ENCODE data around the gene PRICKLE1. TPM values are rescaled to one million over a fixed set of nuclear protein-coding genes. Genes with fewer than 3 reads are reported as not detected.

Gene PRICKLE1
- total RNA-seq, 1 experiment from 2014 or later: 7.0 TPM

DNA sequence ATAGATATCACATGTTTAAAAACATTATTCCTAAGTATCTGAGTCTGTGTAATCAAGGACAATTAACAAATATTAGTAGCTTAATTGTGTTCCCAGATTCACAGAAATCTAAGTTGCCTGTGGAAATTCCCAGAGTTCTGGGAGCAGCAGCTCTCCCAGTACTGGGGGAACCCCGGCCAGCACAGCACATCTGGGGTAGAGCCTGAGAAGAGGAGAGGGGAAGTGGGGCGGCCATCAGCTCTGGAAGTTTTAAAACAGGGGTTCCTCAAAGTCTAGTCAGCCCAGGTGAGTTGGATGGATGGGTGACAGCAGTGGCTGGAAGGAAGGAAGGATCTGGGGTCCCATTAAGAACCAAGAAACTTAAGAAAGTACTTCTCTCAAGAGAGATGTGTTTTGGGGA lies 24.6 kb downstream of the PRICKLE1 start:
- no TSS peak for BruUV-seq (replicated peaks)
- Histone ChIP-seq H3K9me3 (ENCODE audit: insufficient read depth, low read depth) (no peaks in the 10 kb centered on the region), H3K27me3 (ENCODE audit: insufficient read depth, low read depth) (no peaks in the 10 kb centered on the region), H3K4me2 (no peak overlapping the region), H3K4me1 (replicated peaks; ENCODE audit: insufficient read depth) (peaks cover 7% of the 10 kb centered on the region), H2AFZ (no peak overlapping the region), H3K4me3 (no peak overlapping the region), H3K79me2 (ENCODE audit: low read depth) (no peaks in the 10 kb centered on the region), H4K20me1 (ENCODE audit: insufficient read depth) (no peaks in the 10 kb centered on the region), H3K9me2 (ENCODE audit: insufficient read depth) (no peaks in the 10 kb centered on the region), H3K27ac (no peak overlapping the region), H3F3A (ENCODE audit: insufficient read depth, low read depth) (peaks cover 7% of the 10 kb centered on the region), H3K36me3 (ENCODE audit: low read depth) (no peaks in the 10 kb centered on the region)
- ChIA-PET POLR2A (ENCODE audit: unreplicated experiment) (no interaction called here), CTCF (no interaction called here)
- TF ChIP-seq EZH2 (IDR thresholded peaks at IDR 0.05; ENCODE audit: low read depth): no peak
- TF ChIP-seq, protein P1, sequence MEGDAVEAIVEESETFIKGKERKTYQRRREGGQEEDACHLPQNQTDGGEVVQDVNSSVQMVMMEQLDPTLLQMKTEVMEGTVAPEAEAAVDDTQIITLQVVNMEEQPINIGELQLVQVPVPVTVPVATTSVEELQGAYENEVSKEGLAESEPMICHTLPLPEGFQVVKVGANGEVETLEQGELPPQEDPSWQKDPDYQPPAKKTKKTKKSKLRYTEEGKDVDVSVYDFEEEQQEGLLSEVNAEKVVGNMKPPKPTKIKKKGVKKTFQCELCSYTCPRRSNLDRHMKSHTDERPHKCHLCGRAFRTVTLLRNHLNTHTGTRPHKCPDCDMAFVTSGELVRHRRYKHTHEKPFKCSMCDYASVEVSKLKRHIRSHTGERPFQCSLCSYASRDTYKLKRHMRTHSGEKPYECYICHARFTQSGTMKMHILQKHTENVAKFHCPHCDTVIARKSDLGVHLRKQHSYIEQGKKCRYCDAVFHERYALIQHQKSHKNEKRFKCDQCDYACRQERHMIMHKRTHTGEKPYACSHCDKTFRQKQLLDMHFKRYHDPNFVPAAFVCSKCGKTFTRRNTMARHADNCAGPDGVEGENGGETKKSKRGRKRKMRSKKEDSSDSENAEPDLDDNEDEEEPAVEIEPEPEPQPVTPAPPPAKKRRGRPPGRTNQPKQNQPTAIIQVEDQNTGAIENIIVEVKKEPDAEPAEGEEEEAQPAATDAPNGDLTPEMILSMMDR (conservative IDR thresholded peaks at IDR 0.05): no peak
- no peak for DNase-seq
- intact Hi-C loops (cut with micrococcal nuclease; ENCODE audit: unreplicated experiment): loop anchor here (5.0 kb wide), 2 partner anchors 423 to 717 kb away; partner anchors contain the start of gene GXYLT1

DNA sequence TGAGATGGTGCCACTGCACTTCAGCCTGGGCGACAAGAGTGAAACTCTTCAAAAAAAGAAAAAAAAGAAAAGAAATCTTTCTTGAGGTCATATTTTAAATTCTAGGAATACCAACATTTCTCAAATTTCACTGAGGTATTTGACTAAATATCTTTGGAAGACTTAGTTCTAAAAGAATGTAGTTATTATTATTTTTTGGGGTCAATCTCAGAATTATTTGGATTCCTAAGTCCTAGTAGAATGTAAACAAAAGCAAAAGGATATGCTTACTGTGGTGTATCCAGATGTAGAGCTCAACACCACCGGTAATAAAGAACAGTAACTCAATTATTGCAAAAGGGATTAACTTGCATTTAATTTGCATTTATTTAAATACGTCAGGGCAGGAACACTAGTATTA lies 25.0 kb downstream of the PRICKLE1 start:
- H4K20me1 ChIP-seq (ENCODE audit: insufficient read depth): no peaks in the 10 kb centered on the region
- no peak overlapping the region for H2AFZ ChIP-seq
- no peak for TF ChIP-seq EZH2 (IDR thresholded peaks at IDR 0.05; ENCODE audit: low read depth)
- TF ChIP-seq, protein P1 (conservative IDR thresholded peaks at IDR 0.05): no peak
- DNase-seq: no peak
- CTCF ChIA-PET: no interaction called here
- POLR2A ChIA-PET (ENCODE audit: unreplicated experiment): no interaction called here
- peaks cover 2% of the 10 kb centered on the region for H3F3A ChIP-seq (ENCODE audit: insufficient read depth, low read depth)
- H3K4me3 ChIP-seq: no peak overlapping the region
- H3K9me2 ChIP-seq (ENCODE audit: insufficient read depth): no peaks in the 10 kb centered on the region
- H3K36me3 ChIP-seq (ENCODE audit: low read depth): no peaks in the 10 kb centered on the region
- H3K27ac ChIP-seq: no peak overlapping the region
- H3K9me3 ChIP-seq (ENCODE audit: insufficient read depth, low read depth): no peaks in the 10 kb centered on the region
- no TSS peak for BruUV-seq (replicated peaks)
- H3K4me1 ChIP-seq (replicated peaks; ENCODE audit: insufficient read depth): peaks cover 2% of the 10 kb centered on the region
- no peaks in the 10 kb centered on the region for H3K27me3 ChIP-seq (ENCODE audit: insufficient read depth, low read depth)
- H3K4me2 ChIP-seq: no peak overlapping the region
- intact Hi-C loops (cut with micrococcal nuclease; ENCODE audit: unreplicated experiment): no loop called here
- no peaks in the 10 kb centered on the region for H3K79me2 ChIP-seq (ENCODE audit: low read depth)

DNA sequence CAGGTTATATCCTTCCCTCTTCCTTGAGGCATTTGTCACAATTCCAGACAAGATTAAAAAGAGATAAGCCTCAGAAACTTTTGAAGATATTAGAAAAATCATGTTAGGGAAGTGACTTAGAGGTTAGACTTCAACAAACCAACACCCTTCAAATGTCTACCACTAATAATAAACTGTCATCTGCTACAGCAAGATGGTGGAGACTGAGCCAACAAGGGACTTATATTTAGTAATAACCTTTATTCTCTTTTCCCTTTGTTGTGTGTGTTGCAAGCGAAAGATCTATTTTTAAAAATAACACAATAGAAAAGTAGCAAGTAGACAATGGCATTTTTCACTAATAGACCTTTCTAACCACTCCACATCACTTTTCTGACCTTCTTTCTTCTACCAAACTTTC lies 28.6 kb downstream of the PRICKLE1 start:
- no peaks in the 10 kb centered on the region for H3F3A ChIP-seq (ENCODE audit: insufficient read depth, low read depth)
- no peak for DNase-seq
- TF ChIP-seq, protein P1 (conservative IDR thresholded peaks at IDR 0.05): no peak
- ChIA-PET POLR2A (ENCODE audit: unreplicated experiment) (no interaction called here), CTCF (no interaction called here)
- no peaks in the 10 kb centered on the region for H3K9me3 ChIP-seq (ENCODE audit: insufficient read depth, low read depth)
- no peak overlapping the region for H3K4me3 ChIP-seq
- H4K20me1 ChIP-seq (ENCODE audit: insufficient read depth): no peaks in the 10 kb centered on the region
- no peak overlapping the region for H2AFZ ChIP-seq
- intact Hi-C loops (cut with micrococcal nuclease; ENCODE audit: unreplicated experiment): no loop called here
- H3K27me3 ChIP-seq (ENCODE audit: insufficient read depth, low read depth): no peaks in the 10 kb centered on the region
- H3K36me3 ChIP-seq (ENCODE audit: low read depth): no peaks in the 10 kb centered on the region
- H3K27ac ChIP-seq: no peak overlapping the region
- no peaks in the 10 kb centered on the region for H3K9me2 ChIP-seq (ENCODE audit: insufficient read depth)
- BruUV-seq (replicated peaks): no TSS peak
- H3K79me2 ChIP-seq (ENCODE audit: low read depth): no peaks in the 10 kb centered on the region
- no peaks in the 10 kb centered on the region for H3K4me1 ChIP-seq (replicated peaks; ENCODE audit: insufficient read depth)
- H3K4me2 ChIP-seq: no peak overlapping the region

Data from PC-9 (cell line).